Activated naive CD4-positive, alpha-beta T cell treated with anti-CD3 and anti-CD28 coated beads for 36 hours (primary cell): ENCODE measurements around the gene PRAF2. TPM values are rescaled to one million over a fixed set of nuclear protein-coding genes. Genes with fewer than 3 reads are reported as not detected.

Experiments used
- CTCF ChIA-PET: fragments of 350-600 bp; sonication (Branson Sonifier 250); formaldehyde crosslinking; loops from one replicate; lab custom pipeline; 2021; ENCODE audit warnings: antibody characterized with exemption; lab: Charles Lee
- DNase-seq: peaks from one replicate; pipeline ENCODE4 v3.0.0-alpha.2; 2020
- H3K27ac Mint-ChIP-seq: one replicate; pipeline ENCODE4 v1.8.0; 2021; ENCODE audit warnings: mild to moderate bottlenecking, mixed read lengths
- H3K27me3 Mint-ChIP-seq: one replicate; pipeline ENCODE4 v1.8.0; 2021; ENCODE audit warnings: low read depth, mixed read lengths
- H3K36me3 Mint-ChIP-seq: one replicate; pipeline ENCODE4 v1.8.0; 2021; ENCODE audit warnings: low read depth, mixed read lengths
- H3K4me1 Mint-ChIP-seq: one replicate; pipeline ENCODE4 v1.8.0; 2021; ENCODE audit warnings: low read depth, mixed read lengths
- H3K4me3 Mint-ChIP-seq: one replicate; pipeline ENCODE4 v1.8.0; 2021; ENCODE audit warnings: mild to moderate bottlenecking, moderate library complexity, mixed read lengths
- H3K9me3 Mint-ChIP-seq: one replicate; pipeline ENCODE4 v1.8.0; 2021; ENCODE audit warnings: mixed read lengths
- intact Hi-C: fragments of 100-400 bp; cut with micrococcal nuclease; formaldehyde crosslinking; loops from one replicate; pipeline ENCODE4 v1.15.1; 2023
- total RNA-seq, 2 experiments: library from RNA; stranded (reverse); gene quantifications; one replicate each; pipeline ENCODE4 v1.2.3, GENCODE V29; 2021

Gene PRAF2, protein sequence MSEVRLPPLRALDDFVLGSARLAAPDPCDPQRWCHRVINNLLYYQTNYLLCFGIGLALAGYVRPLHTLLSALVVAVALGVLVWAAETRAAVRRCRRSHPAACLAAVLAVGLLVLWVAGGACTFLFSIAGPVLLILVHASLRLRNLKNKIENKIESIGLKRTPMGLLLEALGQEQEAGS
- total RNA-seq: 10 to 100 TPM; 14.5 to 14.8 TPM

DNA sequence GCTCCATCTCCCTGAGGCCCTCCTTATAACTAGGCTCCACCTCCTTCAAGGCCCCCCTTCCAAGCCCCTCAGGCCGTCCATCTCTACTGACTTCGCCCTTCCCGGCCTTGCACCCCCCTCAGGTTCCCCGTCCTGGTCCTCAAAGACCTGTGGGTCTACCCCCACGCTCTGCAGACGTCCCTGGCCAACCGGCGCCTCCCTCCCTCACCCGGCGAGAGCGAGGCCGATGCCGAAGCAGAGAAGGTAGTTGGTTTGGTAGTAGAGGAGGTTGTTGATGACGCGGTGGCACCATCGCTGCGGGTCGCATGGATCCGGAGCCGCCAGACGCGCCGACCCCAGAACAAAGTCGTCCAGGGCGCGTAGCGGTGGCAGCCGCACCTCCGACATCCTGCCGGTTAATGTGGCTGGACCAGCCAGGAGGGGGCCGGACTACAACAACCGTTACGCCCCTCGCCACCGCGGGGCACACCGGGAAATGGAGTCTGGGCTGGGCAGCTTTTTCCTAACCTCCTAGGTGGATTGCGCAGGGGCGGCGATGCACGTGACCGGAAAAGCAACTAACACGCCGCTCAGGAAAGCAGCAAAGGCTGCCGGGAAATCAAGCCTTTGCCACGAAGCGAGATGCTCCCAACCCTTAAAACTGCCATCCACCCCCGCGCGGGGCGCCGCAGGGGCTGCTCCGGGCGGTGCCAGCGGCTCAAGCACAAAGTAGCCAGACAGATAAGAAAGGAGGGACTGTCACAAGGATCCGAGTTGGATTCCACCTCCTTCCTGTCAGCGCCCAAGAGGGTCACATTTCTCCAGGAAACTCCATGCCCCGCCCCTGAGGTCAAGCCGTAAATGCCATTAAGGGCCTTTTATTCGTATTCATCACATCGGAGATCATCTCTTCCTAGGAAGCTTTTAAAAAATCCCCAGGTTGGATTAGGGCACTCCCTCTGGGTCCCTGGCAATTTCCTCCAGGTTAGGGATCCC is at the start of gene PRAF2:
Gene PRAF2, minus strand, starts transcription at position 402 of the 975 bp plus-strand sequence. Its CDS starts 15 bp downstream, at position 387.
- CTCF ChIA-PET: no interaction called here

DNA sequence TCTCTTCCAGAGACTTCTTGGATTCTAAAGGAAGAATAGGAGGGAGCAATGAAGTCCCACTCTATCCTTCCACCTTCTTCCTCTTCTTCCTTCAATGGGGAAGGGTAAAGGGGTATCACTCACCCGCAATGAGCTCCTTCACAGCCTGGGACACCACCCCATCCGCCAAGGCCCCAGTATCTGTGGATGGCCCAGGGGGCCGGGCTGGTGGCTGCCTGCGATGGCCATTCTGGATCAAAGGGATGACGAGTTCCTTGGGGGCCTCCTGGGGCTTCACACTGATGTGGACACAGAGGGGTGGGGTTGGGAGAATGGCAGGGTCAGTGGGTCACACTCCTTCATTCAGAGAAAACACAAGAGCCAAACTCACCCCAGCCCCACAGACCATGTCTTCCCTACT is 48.7 kb upstream of the PRAF2 start:
- H3K9me3 Mint-ChIP-seq: no peaks in the 10 kb centered on the region
- DNase-seq: no peak
- peak overlapping the region; percentile 95 for H3K4me3 Mint-ChIP-seq
- CTCF ChIA-PET: interaction anchor here (1.7 kb wide), 1 partner anchor 33 kb away, joined by 3 read pairs; no protein-coding TSS in a partner anchor
- peaks cover 27% of the 10 kb centered on the region for H3K4me1 Mint-ChIP-seq
- no peaks in the 10 kb centered on the region for H3K27me3 Mint-ChIP-seq
- H3K27ac Mint-ChIP-seq: peak overlapping the region; percentile 88
- intact Hi-C loops: loop anchor here (2.0 to 5.0 kb wide), 5 partner anchors 48 to 755 kb away; partner anchors contain the start of genes HDAC6, PRAF2 and USP27X
- H3K36me3 Mint-ChIP-seq: peaks cover 9% of the 10 kb centered on the region

More for the DNA sequence above, at the start of gene PRAF2:
- Mint-ChIP-seq H3K36me3 (peaks cover 5% of the 10 kb centered on the region), H3K4me3 (peak within 1 kb of the TSS; percentile 80), H3K4me1 (peaks cover 22% of the 10 kb centered on the region), H3K27me3 (no peaks in the 10 kb centered on the region), H3K27ac (peak within 1 kb of the TSS; percentile 76), H3K9me3 (no peaks in the 10 kb centered on the region)
- intact Hi-C loops: loop anchor here (1.0 to 10.0 kb wide), 3 partner anchors 31 to 91 kb away; partner anchors contain the start of genes GPKOW, MAGIX and TFE3
- peak; percentile 94 for DNase-seq

DNA sequence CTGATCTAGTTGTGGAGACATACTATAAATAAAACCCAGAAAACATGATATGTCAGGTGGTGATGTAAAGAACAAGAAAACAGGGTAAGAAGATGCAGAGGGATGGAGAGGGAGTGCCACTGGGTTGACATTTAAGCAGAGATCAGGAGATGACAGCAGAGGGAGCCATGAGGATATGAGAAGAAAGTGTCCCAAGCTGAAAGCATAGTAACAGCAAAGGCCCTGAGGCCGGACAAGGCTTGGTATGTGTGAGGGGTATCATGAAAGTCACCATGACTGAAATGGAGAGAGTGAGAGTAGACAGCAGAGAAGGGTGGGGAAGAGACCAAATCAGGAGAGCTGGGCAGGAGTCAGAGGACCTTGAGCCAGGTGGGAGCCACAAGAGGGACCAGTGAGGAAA is 46.3 kb upstream of the PRAF2 start:
- CTCF ChIA-PET: interaction anchor here (1.4 kb wide), 1 partner anchor 36 kb away, joined by 5 read pairs; no protein-coding TSS in a partner anchor
- intact Hi-C loops: loop anchor here (5.0 kb wide), 3 partner anchors 318 to 757 kb away; partner anchors contain the start of genes HDAC6 and USP27X
- no peak for DNase-seq
- H3K4me1 Mint-ChIP-seq: peaks cover 35% of the 10 kb centered on the region
- no peak overlapping the region for H3K27ac Mint-ChIP-seq
- no peaks in the 10 kb centered on the region for H3K9me3 Mint-ChIP-seq
- no peaks in the 10 kb centered on the region for H3K27me3 Mint-ChIP-seq
- H3K4me3 Mint-ChIP-seq: no peak overlapping the region
- peaks cover 19% of the 10 kb centered on the region for H3K36me3 Mint-ChIP-seq

DNA sequence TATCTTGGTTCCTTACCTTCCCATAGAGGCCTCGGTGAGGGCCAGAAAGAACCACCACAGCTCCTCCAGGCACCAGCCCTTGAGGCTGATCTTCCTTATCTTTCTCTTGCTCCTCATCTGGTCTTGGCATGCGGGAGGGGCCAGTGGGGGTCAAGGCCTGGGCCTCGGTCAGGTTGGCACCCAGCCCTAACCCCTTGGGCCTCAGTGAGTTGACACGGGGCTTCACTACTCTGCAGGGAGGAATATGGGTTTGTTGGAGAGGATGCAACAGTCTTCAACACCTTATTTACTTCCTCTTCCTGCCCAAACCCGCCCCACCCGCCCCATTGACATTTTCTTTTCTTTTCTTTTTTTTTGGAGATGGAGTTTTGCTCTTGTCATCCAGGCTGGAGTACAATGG is 43.8 kb upstream of the PRAF2 start:
- no peak for DNase-seq
- Mint-ChIP-seq H3K36me3 (peaks cover 19% of the 10 kb centered on the region), H3K4me3 (no peak overlapping the region), H3K27me3 (no peaks in the 10 kb centered on the region), H3K9me3 (no peaks in the 10 kb centered on the region), H3K4me1 (peaks cover 28% of the 10 kb centered on the region), H3K27ac (peak overlapping the region; percentile 74)
- intact Hi-C loops: no loop called here
- CTCF ChIA-PET: no interaction called here

DNA sequence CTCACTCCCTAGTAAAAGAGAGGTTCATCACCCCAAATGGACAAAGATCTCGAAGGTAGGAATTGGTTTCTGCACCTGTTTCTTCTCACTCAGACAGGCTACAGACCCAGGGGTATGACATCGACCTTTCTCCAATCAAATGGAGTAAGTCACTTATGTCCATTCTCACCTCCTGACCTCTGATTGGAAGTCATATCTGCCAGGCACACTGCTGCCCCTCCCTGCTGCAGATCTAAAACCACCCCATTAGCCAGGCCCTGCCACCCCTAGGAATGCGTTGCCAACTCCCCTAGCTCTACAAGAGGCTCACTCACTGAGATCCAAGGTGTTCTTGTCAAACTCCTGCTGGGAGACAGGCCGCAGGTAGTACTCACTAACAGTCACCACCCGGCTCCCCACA is 42.9 kb upstream of the PRAF2 start:
- no peaks in the 10 kb centered on the region for H3K9me3 Mint-ChIP-seq
- no peak overlapping the region for H3K27ac Mint-ChIP-seq
- DNase-seq: no peak
- CTCF ChIA-PET: no interaction called here
- H3K4me3 Mint-ChIP-seq: no peak overlapping the region
- peaks cover 21% of the 10 kb centered on the region for H3K36me3 Mint-ChIP-seq
- no peaks in the 10 kb centered on the region for H3K27me3 Mint-ChIP-seq
- H3K4me1 Mint-ChIP-seq: peaks cover 20% of the 10 kb centered on the region
- intact Hi-C loops: no loop called here

DNA sequence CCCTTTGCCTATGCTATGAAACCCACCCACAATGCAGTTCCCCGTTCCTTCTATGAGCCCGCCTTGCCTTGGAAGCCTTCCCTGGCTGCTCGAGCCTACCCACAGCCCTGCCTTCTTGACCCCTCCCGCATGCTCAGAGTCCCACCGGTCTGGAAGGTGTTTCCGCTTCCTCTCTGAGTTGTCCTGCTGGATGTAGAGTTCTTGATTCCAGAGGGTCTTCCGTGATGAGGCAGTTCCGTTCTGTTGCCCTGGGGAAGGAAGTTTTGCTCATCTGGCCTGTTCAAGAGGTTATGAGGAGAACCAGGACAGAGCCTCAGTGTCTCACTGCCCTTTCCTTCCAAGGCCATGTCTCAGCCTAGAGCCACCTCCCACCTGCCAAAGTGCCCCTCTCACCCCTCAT is 42.3 kb upstream of the PRAF2 start:
- DNase-seq: no peak
- intact Hi-C loops: no loop called here
- Mint-ChIP-seq H3K9me3 (no peaks in the 10 kb centered on the region), H3K27ac (no peak overlapping the region), H3K4me3 (no peak overlapping the region), H3K4me1 (peaks cover 20% of the 10 kb centered on the region), H3K27me3 (no peaks in the 10 kb centered on the region), H3K36me3 (peaks cover 21% of the 10 kb centered on the region)
- CTCF ChIA-PET: no interaction called here

DNA sequence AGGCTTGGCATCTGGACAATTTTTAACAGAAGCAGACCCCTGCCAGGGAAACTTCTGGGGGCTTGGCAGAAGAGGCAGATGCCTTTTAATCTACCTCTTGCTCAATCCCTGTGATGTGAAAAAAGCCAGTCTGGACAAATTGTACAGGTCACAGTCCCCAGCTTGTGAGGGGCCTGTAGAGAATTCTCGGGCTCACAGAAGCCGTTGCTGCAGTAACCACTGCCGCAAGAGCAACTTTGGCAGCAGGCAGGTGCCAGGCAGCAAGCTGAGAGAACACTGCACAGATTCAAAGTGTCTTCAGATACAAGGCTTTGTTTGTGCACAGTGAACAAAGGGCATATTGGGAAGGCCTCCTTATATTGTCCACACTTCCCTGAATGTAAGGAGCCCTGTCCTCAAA is 38.0 kb upstream of the PRAF2 start:
- Mint-ChIP-seq H3K36me3 (peaks cover 18% of the 10 kb centered on the region), H3K9me3 (no peaks in the 10 kb centered on the region), H3K27me3 (no peaks in the 10 kb centered on the region), H3K4me3 (no peak overlapping the region), H3K4me1 (peaks cover 4% of the 10 kb centered on the region), H3K27ac (no peak overlapping the region)
- CTCF ChIA-PET: no interaction called here
- intact Hi-C loops: no loop called here
- DNase-seq: no peak

DNA sequence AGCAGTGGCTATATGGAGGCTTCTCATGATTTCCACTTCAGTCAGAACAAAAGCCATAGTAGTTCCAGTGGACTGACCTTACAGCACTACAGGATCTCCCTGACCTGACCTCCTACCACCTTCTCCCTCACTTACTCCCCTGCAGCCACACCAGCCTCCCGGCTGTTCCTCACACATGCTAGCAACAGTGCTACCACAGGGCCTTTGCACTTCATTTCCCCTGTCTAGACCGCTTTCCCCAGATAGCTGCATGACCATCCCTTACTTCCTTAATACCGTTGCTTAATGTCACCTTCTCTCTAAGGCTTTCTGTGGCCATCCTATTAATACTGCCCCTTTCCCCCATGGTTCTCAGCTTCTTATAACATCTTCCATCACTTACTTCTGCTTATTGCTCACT is 36.6 kb upstream of the PRAF2 start:
- CTCF ChIA-PET: no interaction called here
- Mint-ChIP-seq H3K27ac (peak overlapping the region; percentile 7), H3K4me1 (no peaks in the 10 kb centered on the region), H3K27me3 (no peaks in the 10 kb centered on the region), H3K36me3 (peaks cover 8% of the 10 kb centered on the region), H3K4me3 (no peak overlapping the region), H3K9me3 (no peaks in the 10 kb centered on the region)
- intact Hi-C loops: no loop called here
- DNase-seq: no peak

DNA sequence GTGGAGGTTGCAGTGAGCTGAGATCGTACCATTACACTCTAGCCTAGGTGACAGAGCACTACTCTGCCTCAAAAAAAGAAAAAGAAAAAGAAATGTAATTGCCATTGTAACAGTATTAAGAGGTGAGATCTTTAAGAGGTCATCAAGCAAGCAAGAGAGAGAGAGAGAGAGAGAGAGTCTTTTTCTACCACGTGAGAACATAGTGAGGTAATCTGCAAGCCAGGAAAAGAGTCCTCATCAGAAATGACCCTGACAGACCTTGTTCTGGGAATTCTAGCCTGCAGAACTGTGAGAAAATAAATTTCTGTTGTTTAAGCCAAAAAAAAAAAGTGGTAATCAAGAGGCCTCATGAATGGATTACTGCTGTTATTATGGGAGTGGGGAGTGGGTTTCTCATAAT is 34.8 kb upstream of the PRAF2 start:
- no peak for DNase-seq
- CTCF ChIA-PET: no interaction called here
- H3K4me1 Mint-ChIP-seq: no peaks in the 10 kb centered on the region
- no peak overlapping the region for H3K27ac Mint-ChIP-seq
- H3K9me3 Mint-ChIP-seq: no peaks in the 10 kb centered on the region
- intact Hi-C loops: no loop called here
- no peak overlapping the region for H3K4me3 Mint-ChIP-seq
- H3K27me3 Mint-ChIP-seq: no peaks in the 10 kb centered on the region
- H3K36me3 Mint-ChIP-seq: peaks cover 7% of the 10 kb centered on the region

DNA sequence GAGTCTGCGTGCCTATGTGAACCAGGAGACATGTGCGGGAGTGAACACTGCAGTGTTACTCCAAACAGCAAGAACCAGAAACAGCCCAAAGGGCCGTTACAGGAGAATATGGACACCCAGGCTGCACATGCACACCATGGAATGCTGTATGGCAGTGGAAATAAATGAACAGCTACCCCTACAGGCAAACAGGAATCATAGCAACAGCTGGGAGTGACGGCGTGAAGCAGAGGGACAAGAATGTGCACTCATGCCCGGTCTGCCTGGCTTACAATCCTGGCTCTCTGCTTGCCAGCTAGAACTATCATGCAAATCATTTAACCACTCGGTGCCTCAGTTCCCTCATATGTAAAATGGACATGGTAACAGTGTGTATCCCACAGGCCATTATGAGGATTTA is 33.1 kb upstream of the PRAF2 start:
- intact Hi-C loops: no loop called here
- DNase-seq: no peak
- H3K27me3 Mint-ChIP-seq: no peaks in the 10 kb centered on the region
- no peaks in the 10 kb centered on the region for H3K9me3 Mint-ChIP-seq
- no peak overlapping the region for H3K4me3 Mint-ChIP-seq
- no peak overlapping the region for H3K27ac Mint-ChIP-seq
- H3K36me3 Mint-ChIP-seq: peaks cover 4% of the 10 kb centered on the region
- CTCF ChIA-PET: no interaction called here
- H3K4me1 Mint-ChIP-seq: no peaks in the 10 kb centered on the region

DNA sequence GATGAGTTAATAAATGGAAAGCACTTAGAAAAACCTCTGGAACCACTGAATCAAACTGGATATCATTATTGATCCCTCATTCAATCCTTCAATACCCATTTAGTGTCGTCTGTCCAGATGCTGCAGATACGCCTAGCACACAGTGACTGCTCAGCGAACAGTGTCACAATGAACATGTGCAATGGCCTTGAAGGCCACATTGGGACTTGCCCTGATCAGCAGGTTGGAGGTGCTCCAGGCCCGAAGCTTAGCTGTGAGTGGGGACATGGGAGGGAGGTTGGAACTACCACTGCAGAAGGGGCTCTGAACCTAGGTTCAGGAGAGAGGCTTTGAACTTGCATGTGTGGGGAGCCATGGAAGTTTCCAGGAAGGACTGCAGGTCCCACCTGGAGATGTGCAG is 32.5 kb upstream of the PRAF2 start:
- Mint-ChIP-seq H3K27ac (no peak overlapping the region), H3K9me3 (no peaks in the 10 kb centered on the region), H3K36me3 (peaks cover 4% of the 10 kb centered on the region), H3K4me3 (no peak overlapping the region), H3K27me3 (no peaks in the 10 kb centered on the region), H3K4me1 (peaks cover 2% of the 10 kb centered on the region)
- CTCF ChIA-PET: interaction anchor here (0.6 kb wide), 2 partner anchors 17 to 220 kb away, joined by 5 read pairs; no protein-coding TSS in a partner anchor
- no peak for DNase-seq
- intact Hi-C loops: no loop called here

DNA sequence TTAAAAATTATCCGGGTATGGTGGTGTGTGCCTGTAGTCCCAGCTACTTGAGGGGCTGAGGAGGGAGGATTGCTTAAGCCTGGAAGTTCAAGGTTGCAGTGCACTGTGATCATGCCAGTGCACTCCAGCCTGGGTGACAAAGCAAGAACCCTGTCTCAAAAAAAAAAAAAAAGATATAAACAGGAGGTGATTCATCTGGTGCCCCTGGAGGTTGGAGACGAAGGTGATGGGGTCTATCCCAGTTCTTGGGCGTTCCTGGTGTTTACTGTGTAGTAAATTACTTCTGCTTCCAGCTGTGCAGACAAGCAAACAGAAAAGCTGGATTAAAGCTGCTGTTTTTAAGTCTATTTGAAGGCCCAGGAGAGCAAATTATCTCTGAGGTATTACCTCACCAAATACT is 29.8 kb upstream of the PRAF2 start:
- intact Hi-C loops: loop anchor here (5.0 kb wide), 1 partner anchor 406 kb away; the partner anchor contains the start of gene SUV39H1
- CTCF ChIA-PET: no interaction called here
- H3K27me3 Mint-ChIP-seq: no peaks in the 10 kb centered on the region
- peaks cover 8% of the 10 kb centered on the region for H3K4me1 Mint-ChIP-seq
- no peak for DNase-seq
- no peak overlapping the region for H3K4me3 Mint-ChIP-seq
- H3K36me3 Mint-ChIP-seq: no peaks in the 10 kb centered on the region
- H3K27ac Mint-ChIP-seq: peak overlapping the region; percentile 24
- H3K9me3 Mint-ChIP-seq: no peaks in the 10 kb centered on the region
